HFFc6 (cell line): Measurements from ENCODE around the gene CENPC. TPM values are rescaled to one million over a fixed set of nuclear protein-coding genes. Genes with fewer than 3 reads are reported as not detected.

Experiments used
- DNase-seq: peaks from one replicate; pipeline ENCODE4 v3.0.0-alpha.2; 2018
- H3K27ac Mint-ChIP-seq: 2 replicates; pipeline ENCODE4 v1.8.0; 2020; ENCODE audit warnings: mild to moderate bottlenecking, mixed read lengths
- H3K27me3 Mint-ChIP-seq: 2 replicates; pipeline ENCODE4 v1.8.0; 2021; ENCODE audit warnings: mild to moderate bottlenecking, moderate library complexity, mixed read lengths; ENCODE audit not compliant: insufficient read depth
- H3K36me3 Mint-ChIP-seq: 2 replicates; pipeline ENCODE4 v1.8.0; 2021; ENCODE audit warnings: low read depth, mixed read lengths
- H3K4me1 Mint-ChIP-seq: 2 replicates; pipeline ENCODE4 v1.8.0; 2020; ENCODE audit warnings: low read depth, mixed read lengths
- H3K4me3 Mint-ChIP-seq: 2 replicates; pipeline ENCODE4 v1.8.0; 2020; ENCODE audit warnings: mild to moderate bottlenecking, moderate library complexity, mixed read lengths
- H3K9me3 Mint-ChIP-seq: 2 replicates; pipeline ENCODE4 v1.8.0; 2020; ENCODE audit warnings: mild to moderate bottlenecking, mixed read lengths
- CTCF ChIP-seq: fragments of 200-600 bp; sonication (generic); IDR thresholded peaks from 2 replicates; pipeline ENCODE4 v1.5.0; 2021; ENCODE audit warnings: antibody characterized with exemption, mild to moderate bottlenecking
- total RNA-seq, 6 experiments: library from RNA; stranded (reverse); fragmentation: NEBNext Ultra II Directional; extraction: Animal tissue kit (Norgen Biotek cat#: 25700); gene quantifications; 2 replicates in 1 of 6; 3 replicates in 5 of 6; pipeline ENCODE4 v1.2.3, GENCODE V29; 2021

CENPC gene
- total RNA-seq, 6 experiments from 2014 or later = 8.0 to 9.4 (median 9.0) TPM

GRCh38 chr4:67428819-67429218 lies 116.5 kb downstream of the CENPC start:
- Mint-ChIP-seq H3K27ac (no peak overlapping the region), H3K4me3 (no peak overlapping the region), H3K4me1 (no peaks in the 10 kb centered on the region), H3K9me3 (no peaks in the 10 kb centered on the region), H3K36me3 (peaks cover 4% of the 10 kb centered on the region; the same call in 1 of the 2 replicates), H3K27me3 (0 out of 2 replicates have a peak, but pooled peaks cover 3% of the 10 kb centered on the region)
- no peak for DNase-seq
- TF ChIP-seq CTCF = no peak

Other genes with a start within 250 kb of the CENPC start
- gene STAP1, start 13.2 kb upstream of the CENPC start, total RNA-seq = not detected
- gene UBA6, start 155.7 kb upstream of the CENPC start, total RNA-seq = 100 to 1,000 TPM in 2 of 6 experiments, 10 to 100 TPM in 4; 84.7 to 137 (median 94.7) TPM
- not detected for gene GNRHR, start 208.9 kb upstream of the CENPC start, total RNA-seq